ENCODE measurements around the gene BEAN1. TPM values are rescaled to one million over a fixed set of nuclear protein-coding genes. Genes with fewer than 3 reads are reported as not detected.

Gene BEAN1
- total RNA-seq, 1 donor from 2014 or later, result not detected

DNA sequence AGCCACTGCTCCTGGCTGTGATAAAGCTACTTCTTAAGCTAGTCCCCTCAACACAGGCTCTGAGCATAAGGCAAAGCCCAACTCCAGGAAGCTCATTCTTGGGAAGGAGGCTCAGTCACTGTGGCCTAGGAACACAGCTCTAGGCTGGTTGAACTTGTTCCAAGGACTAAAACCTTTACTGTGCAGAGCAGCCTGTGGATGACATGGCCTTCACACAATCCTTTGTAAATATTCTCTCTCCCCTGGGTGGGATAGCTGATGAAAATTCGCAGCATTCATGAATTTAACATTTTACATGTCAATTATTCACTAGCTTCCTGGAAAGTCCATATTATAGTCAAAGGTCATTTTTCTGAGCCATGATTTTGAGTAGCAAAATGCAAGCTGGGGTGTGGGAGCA is 28.9 kb downstream of the BEAN1 start:
- DNase-seq (ENCODE audit: low spot score, unreplicated experiment), result no peak
- H3K4me1 Mint-ChIP-seq (ENCODE audit: low read depth), result no peaks in the 10 kb centered on the region
- H3K4me3 Mint-ChIP-seq (ENCODE audit: low read depth), result no peak overlapping the region
- H3K27ac Mint-ChIP-seq, result no peak overlapping the region
- TF ChIP-seq, protein P1, sequence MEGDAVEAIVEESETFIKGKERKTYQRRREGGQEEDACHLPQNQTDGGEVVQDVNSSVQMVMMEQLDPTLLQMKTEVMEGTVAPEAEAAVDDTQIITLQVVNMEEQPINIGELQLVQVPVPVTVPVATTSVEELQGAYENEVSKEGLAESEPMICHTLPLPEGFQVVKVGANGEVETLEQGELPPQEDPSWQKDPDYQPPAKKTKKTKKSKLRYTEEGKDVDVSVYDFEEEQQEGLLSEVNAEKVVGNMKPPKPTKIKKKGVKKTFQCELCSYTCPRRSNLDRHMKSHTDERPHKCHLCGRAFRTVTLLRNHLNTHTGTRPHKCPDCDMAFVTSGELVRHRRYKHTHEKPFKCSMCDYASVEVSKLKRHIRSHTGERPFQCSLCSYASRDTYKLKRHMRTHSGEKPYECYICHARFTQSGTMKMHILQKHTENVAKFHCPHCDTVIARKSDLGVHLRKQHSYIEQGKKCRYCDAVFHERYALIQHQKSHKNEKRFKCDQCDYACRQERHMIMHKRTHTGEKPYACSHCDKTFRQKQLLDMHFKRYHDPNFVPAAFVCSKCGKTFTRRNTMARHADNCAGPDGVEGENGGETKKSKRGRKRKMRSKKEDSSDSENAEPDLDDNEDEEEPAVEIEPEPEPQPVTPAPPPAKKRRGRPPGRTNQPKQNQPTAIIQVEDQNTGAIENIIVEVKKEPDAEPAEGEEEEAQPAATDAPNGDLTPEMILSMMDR (IDR thresholded peaks at IDR 0.05; ENCODE audit: unreplicated experiment), result no peak
- H3K9me3 Mint-ChIP-seq (ENCODE audit: low read depth), result no peaks in the 10 kb centered on the region
- H3K27me3 Mint-ChIP-seq, result peaks cover 32% of the 10 kb centered on the region
- H3K36me3 Mint-ChIP-seq (ENCODE audit: insufficient read depth), result no peaks in the 10 kb centered on the region

DNA sequence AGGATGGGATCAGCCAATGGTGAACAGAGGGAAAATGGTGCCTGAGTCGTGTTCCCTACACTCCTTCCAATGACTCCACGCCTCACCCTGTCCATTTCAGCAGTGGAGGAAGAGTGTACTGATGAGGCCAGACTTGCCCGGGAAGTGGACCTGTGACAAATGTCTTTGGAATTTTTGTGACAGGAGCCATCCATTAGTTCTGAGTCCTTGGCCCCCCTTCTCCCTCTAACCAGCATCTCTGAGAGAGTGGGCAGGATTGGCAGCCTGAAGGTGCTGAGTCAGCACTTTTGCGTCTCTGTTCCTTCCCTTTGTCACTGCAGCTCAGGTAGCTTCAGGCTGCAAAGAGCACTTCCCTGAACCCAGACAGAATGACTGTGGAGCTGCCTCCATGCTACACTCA is 30.8 kb downstream of the BEAN1 start:
- no peak overlapping the region for H3K27ac Mint-ChIP-seq

DNA sequence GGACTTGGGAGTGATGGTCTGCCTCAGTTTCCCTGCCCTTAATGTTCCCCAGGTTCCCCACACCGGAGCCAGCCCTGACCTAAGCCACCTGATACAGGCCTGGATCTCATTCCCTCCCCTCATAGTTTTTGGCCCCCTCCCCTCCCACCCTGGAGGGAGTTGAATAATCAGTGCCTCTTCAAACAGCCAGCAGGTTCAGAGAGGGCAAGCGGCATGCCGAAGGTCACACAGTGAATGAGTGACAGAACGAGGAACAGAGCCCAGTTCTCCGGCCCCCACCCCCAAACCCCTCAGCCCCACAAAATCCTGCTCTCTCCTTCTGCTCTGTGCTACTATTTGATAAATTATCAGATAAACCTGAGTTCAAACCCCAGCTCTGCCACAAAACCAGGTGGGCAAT is 31.2 kb downstream of the BEAN1 start:
- no peak for DNase-seq (ENCODE audit: low spot score, unreplicated experiment)
- H3K27me3 Mint-ChIP-seq, result peaks cover 46% of the 10 kb centered on the region
- TF ChIP-seq, protein P1 (IDR thresholded peaks at IDR 0.05; ENCODE audit: unreplicated experiment), result no peak
- H3K4me1 Mint-ChIP-seq (ENCODE audit: low read depth), result no peaks in the 10 kb centered on the region
- H3K4me3 Mint-ChIP-seq (ENCODE audit: low read depth), result no peak overlapping the region
- no peak overlapping the region for H3K27ac Mint-ChIP-seq
- no peaks in the 10 kb centered on the region for H3K36me3 Mint-ChIP-seq (ENCODE audit: insufficient read depth)
- no peaks in the 10 kb centered on the region for H3K9me3 Mint-ChIP-seq (ENCODE audit: low read depth)

More for the DNA sequence above, 30.8 kb downstream of the BEAN1 start:
- no peaks in the 10 kb centered on the region for H3K9me3 Mint-ChIP-seq (ENCODE audit: low read depth)
- DNase-seq (ENCODE audit: low spot score, unreplicated experiment), result no peak
- H3K4me3 Mint-ChIP-seq (ENCODE audit: low read depth), result no peak overlapping the region
- TF ChIP-seq, protein P1 (IDR thresholded peaks at IDR 0.05; ENCODE audit: unreplicated experiment), result no peak
- no peaks in the 10 kb centered on the region for H3K36me3 Mint-ChIP-seq (ENCODE audit: insufficient read depth)
- H3K27me3 Mint-ChIP-seq, result peaks cover 42% of the 10 kb centered on the region
- no peaks in the 10 kb centered on the region for H3K4me1 Mint-ChIP-seq (ENCODE audit: low read depth)

DNA sequence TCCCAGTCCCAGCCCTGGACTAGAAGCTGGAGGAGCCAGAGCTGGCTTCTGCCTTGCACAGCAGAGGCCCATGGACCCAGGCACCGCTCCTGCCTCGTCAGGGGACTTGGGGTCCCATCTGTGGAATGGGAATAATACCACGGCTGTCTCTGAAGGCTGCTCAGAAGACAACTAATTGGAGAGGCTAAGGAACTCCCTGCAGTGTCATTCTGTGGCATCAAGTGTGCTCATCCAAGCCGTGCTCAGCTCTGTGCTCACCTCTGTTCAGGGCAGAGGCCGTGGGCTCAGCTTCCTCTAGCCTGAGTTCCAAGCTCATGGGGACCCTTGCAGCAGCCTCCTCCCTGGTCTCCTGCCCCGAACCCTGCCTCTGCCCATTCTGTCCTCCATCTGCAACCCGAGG is 31.8 kb downstream of the BEAN1 start:
- Mint-ChIP-seq H3K36me3 (ENCODE audit: insufficient read depth) (no peaks in the 10 kb centered on the region), H3K27me3 (peaks cover 51% of the 10 kb centered on the region), H3K27ac (no peak overlapping the region), H3K4me1 (ENCODE audit: low read depth) (no peaks in the 10 kb centered on the region), H3K9me3 (ENCODE audit: low read depth) (no peaks in the 10 kb centered on the region), H3K4me3 (ENCODE audit: low read depth) (no peak overlapping the region)
- no peak for DNase-seq (ENCODE audit: low spot score, unreplicated experiment)
- TF ChIP-seq, protein P1 (IDR thresholded peaks at IDR 0.05; ENCODE audit: unreplicated experiment), result no peak

DNA sequence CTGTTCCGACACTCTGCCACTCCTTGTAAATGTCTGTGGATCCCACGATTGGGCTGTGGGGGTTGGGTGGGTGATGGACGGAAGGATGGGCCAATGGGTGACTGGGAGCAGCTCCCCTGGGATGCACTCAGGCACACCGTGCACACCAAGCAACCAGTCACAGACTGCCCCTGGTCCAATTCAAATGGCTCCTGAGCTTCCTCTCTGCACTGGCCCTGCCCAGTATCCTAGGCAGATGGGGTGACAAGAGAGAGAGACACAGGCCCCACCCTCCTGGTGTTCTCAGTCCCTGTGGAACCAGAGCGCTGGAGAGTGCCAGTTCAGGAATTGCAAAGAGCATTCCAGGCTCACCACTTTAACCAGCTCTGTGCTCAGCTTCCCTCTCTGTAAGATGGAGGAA is 32.8 kb downstream of the BEAN1 start:
- no peaks in the 10 kb centered on the region for H3K4me1 Mint-ChIP-seq (ENCODE audit: low read depth)
- no peaks in the 10 kb centered on the region for H3K36me3 Mint-ChIP-seq (ENCODE audit: insufficient read depth)
- no peak for DNase-seq (ENCODE audit: low spot score, unreplicated experiment)
- H3K9me3 Mint-ChIP-seq (ENCODE audit: low read depth), result no peaks in the 10 kb centered on the region
- H3K27me3 Mint-ChIP-seq, result peaks cover 55% of the 10 kb centered on the region
- TF ChIP-seq, protein P1 (IDR thresholded peaks at IDR 0.05; ENCODE audit: unreplicated experiment), result no peak
- H3K27ac Mint-ChIP-seq, result no peak overlapping the region
- H3K4me3 Mint-ChIP-seq (ENCODE audit: low read depth), result no peak overlapping the region
